ENCODE results near the gene GPR162. TPM values are rescaled to one million over a fixed set of nuclear protein-coding genes. Genes with fewer than 3 reads are reported as not detected.
A peak's percentile ranks its signal among the peaks of the same experiment; 100 is the strongest.

Gene GPR162
- total RNA-seq, 1 experiment from 2014 or later = 2.3 TPM

GRCh38 chr12:6807170-6807569 lies 14.5 kb upstream of the GPR162 start:
- Histone ChIP-seq H3K9ac (ENCODE audit: low read length) (no peak overlapping the region), H3K4me2 (ENCODE audit: low read length) (peak overlapping the region; percentile 21; the same call in 1 of the 2 replicates), H3K79me2 (ENCODE audit: insufficient read depth, low read length) (no peaks in the 10 kb centered on the region), H3K4me1 (ENCODE audit: control insufficient read depth in 1 of 2, insufficient read depth in 2 of 2, low read length in 2 of 2) (peaks cover 2 to 8% of the 10 kb centered on the region in 2 experiments; a peak in 3 of 4 replicates), H3K9me2 (ENCODE audit: insufficient read depth) (no peaks in the 10 kb centered on the region), H3K36me3 (ENCODE audit: control insufficient read depth in 1 of 2, insufficient read depth in 2 of 2, low read length in 2 of 2) (no peaks in the 10 kb centered on the region), H3K27me3 (ENCODE audit: insufficient read depth, low read length) (no peaks in the 10 kb centered on the region), H3K4me3 (replicated peaks in 1 of 2; ENCODE audit: low read depth in 1 of 2, low read length in 2 of 2) (no peak overlapping the region), H4K20me1 (ENCODE audit: insufficient read depth) (no peaks in the 10 kb centered on the region), H3K9me3 (ENCODE audit: control insufficient read depth in 1 of 2, insufficient read depth in 1 of 2, low read depth in 1 of 2, low read length in 2 of 2) (no peaks in the 10 kb centered on the region), H3K27ac (ENCODE audit: low read depth, low read length) (no peak overlapping the region), H2AFZ (ENCODE audit: low read depth, low read length, poor library complexity, severe bottlenecking) (no peak overlapping the region)
- no TSS peak for BruUV-seq (replicated peaks)
- ChIA-PET POLR2A (interaction anchor here (0.7 kb wide), 1 partner anchor 312 kb away, joined by 3 read pairs; no protein-coding TSS in a partner anchor), CTCF (no interaction called here), RAD21 (ENCODE audit: low non-redundant PET in 1 of 2, low total read pairs in 2 of 2, uncharacterized antibody in 2 of 2, unreplicated experiment in 2 of 2) (no interaction called here)
- no peak for DNase-seq (ENCODE audit: low read depth, low spot score)
- intact Hi-C loops (cut with micrococcal nuclease) = no loop called here
- peak; percentile 49; the same call in 1 of the 2 replicates for ATAC-seq
- TF ChIP-seq CBX3 (IDR thresholded peaks at IDR 0.05; ENCODE audit: low read depth) (no peak), JUND (IDR thresholded peaks at IDR 0.05) (peak; percentile 15; the same call in 1 of the 2 replicates)

GRCh38 chr12:6809056-6809455 lies 12.6 kb upstream of the GPR162 start:
- no TSS peak for BruUV-seq (replicated peaks)
- CTCF ChIA-PET = no interaction called here

More at GRCh38 chr12:6809056-6809455, 12.6 kb upstream of the GPR162 start:
- Histone ChIP-seq H3K79me2 (ENCODE audit: insufficient read depth, low read length) (no peaks in the 10 kb centered on the region), H3K27me3 (ENCODE audit: insufficient read depth, low read length) (no peaks in the 10 kb centered on the region), H3K4me1 (ENCODE audit: control insufficient read depth in 1 of 2, insufficient read depth in 2 of 2, low read length in 2 of 2) (peaks cover 2 to 8% of the 10 kb centered on the region in 2 experiments; a peak in 3 of 4 replicates), H3K27ac (ENCODE audit: low read depth, low read length) (no peak overlapping the region), H2AFZ (ENCODE audit: low read depth, low read length, poor library complexity, severe bottlenecking) (no peak overlapping the region), H3K36me3 (ENCODE audit: control insufficient read depth in 1 of 2, insufficient read depth in 2 of 2, low read length in 2 of 2) (no peaks in the 10 kb centered on the region), H3K9me2 (ENCODE audit: insufficient read depth) (no peaks in the 10 kb centered on the region), H3K9me3 (ENCODE audit: control insufficient read depth in 1 of 2, insufficient read depth in 1 of 2, low read depth in 1 of 2, low read length in 2 of 2) (no peaks in the 10 kb centered on the region), H3K9ac (ENCODE audit: low read length) (no peak overlapping the region), H4K20me1 (ENCODE audit: insufficient read depth) (no peaks in the 10 kb centered on the region), H3K4me2 (ENCODE audit: low read length) (no peak overlapping the region), H3K4me3 (replicated peaks in 1 of 2; ENCODE audit: low read depth in 1 of 2, low read length in 2 of 2) (no peak overlapping the region)
- TF ChIP-seq ATF3 (IDR thresholded peaks at IDR 0.05) = no peak
- no peak for TF ChIP-seq TCF7L2 (IDR thresholded peaks at IDR 0.05; ENCODE audit: borderline replicate concordance, extremely low read depth, insufficient read depth, insufficient read length)
- no peak for TF ChIP-seq ZNF274 (IDR thresholded peaks at IDR 0.05; ENCODE audit: low read depth, low read length)
- no peak for TF ChIP-seq FOSL1 (IDR thresholded peaks at IDR 0.05; ENCODE audit: low read depth)
- TF ChIP-seq SIN3A (IDR thresholded peaks at IDR 0.05; ENCODE audit: low read depth) = no peak
- no peak for TF ChIP-seq SRF (IDR thresholded peaks at IDR 0.05; ENCODE audit: low read depth)
- no peak for TF ChIP-seq YY1 (IDR thresholded peaks at IDR 0.05; ENCODE audit: extremely low read depth, insufficient replicate concordance, low read depth, low read length)
- no peak for TF ChIP-seq JUND (IDR thresholded peaks at IDR 0.05)
- no peak for TF ChIP-seq CEBPB (IDR thresholded peaks at IDR 0.05; ENCODE audit: low read depth)
- ATAC-seq (no peak), DNase-seq (ENCODE audit: low read depth, low spot score) (no peak)
- POLR2A ChIA-PET = no interaction called here
- RAD21 ChIA-PET (ENCODE audit: low non-redundant PET in 1 of 2, low total read pairs in 2 of 2, uncharacterized antibody in 2 of 2, unreplicated experiment in 2 of 2) = interaction anchor here in 1 of 2 experiments (0.9 kb wide), 1 partner anchor 153 kb away, joined by 4 read pairs; no protein-coding TSS in a partner anchor
- intact Hi-C loops (cut with micrococcal nuclease) = no loop called here

Data from HCT116 (cell line).